ENCODE results near the gene ZNRF4.

- no peak for TF ChIP-seq POLR2A (IDR thresholded peaks at IDR 0.05)
- TF ChIP-seq, protein P1, sequence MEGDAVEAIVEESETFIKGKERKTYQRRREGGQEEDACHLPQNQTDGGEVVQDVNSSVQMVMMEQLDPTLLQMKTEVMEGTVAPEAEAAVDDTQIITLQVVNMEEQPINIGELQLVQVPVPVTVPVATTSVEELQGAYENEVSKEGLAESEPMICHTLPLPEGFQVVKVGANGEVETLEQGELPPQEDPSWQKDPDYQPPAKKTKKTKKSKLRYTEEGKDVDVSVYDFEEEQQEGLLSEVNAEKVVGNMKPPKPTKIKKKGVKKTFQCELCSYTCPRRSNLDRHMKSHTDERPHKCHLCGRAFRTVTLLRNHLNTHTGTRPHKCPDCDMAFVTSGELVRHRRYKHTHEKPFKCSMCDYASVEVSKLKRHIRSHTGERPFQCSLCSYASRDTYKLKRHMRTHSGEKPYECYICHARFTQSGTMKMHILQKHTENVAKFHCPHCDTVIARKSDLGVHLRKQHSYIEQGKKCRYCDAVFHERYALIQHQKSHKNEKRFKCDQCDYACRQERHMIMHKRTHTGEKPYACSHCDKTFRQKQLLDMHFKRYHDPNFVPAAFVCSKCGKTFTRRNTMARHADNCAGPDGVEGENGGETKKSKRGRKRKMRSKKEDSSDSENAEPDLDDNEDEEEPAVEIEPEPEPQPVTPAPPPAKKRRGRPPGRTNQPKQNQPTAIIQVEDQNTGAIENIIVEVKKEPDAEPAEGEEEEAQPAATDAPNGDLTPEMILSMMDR (IDR thresholded peaks at IDR 0.05), result no peak
These were observed 6.8 kb upstream of the ZNRF4 start for GRCh38 chr19:5448374-5448773.
